Stimulated activated CD4-positive, alpha-beta T cell treated with anti-CD3 and anti-CD28 coated beads, Interleukin-15, amount 100 ng/mL, for 24 hours (primary cell): ENCODE data around the gene SMAP1.

Experiments
- DNase-seq: peaks from one replicate; pipeline ENCODE4 v3.0.0-alpha.2; 2020

SMAP1 gene

DNA sequence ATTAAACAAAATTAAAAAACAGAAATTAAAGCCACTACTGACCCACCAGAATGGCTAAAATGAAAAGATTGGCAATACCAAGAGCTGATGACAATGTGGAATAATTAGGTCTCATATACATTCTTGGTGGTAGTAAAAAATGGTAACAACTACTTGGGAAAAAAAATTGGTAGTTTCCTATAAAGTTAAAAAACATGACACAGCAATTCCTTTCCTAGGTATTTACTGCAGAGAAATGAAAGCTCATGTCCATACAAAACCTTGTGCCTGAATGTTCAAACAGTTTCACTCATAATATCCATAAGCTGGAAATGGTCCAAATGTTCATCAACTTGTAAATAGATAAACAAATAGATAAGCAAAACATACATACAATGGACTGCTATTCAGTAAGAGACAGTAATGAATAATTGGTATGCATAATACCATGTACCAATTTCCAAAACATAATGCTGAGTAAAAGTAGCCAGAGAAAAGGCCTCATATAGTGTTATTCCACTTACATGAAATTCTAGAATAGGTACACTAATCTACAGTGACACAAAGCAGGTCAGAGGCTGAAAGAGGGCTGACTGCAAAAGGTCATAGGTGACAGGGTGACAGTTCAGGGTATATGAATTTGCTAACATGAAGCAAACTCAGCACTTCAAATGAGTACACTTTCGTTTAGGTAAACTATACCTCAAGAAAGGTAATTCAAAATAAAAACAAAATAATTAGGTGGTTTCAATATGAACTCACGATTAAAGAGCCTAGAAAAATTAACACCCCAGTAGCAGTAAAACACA, 236.2 kb downstream of the SMAP1 start:
- no peak for DNase-seq

DNA sequence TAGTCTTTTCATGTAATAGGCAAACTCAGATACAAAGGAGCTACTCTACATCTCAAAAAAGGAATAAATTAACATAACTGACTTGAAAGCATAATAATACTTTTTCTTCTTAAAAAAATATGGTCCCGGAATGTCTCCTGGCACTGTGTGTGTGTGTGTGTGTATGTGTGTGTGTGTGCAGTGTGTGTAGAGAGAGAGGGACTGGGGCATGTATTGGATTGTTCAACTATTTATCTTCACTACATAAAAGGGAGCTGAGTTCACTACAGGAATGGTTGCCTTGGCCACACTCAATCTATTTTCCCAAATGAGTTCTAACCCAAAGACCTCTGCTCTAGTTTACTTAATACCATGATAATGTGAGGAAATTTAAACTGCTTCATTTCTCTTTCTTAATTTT, 238.1 kb downstream of the SMAP1 start:
- DNase-seq: no peak
